A549 (cell line): Measurements from ENCODE around the gene WBP1L. TPM values are rescaled to one million over a fixed set of nuclear protein-coding genes. Genes with fewer than 3 reads are reported as not detected.

ENCODE experiments used
- ATAC-seq, 2 experiments: fragments of 200-7000 bp in 1 of 2; fragments of >200 bp in 1 of 2; cut with Nextera tagmentation in 1 of 2; cut with Tn5 transposase in 1 of 2; 3 replicates each; pipeline versions ENCODE4 v1.8.0 to v1.9.1; 2018 to 2020; ENCODE audit warnings: mild to moderate bottlenecking in 1 of 2, moderate library complexity in 1 of 2
- CTCF ChIA-PET: fragments of 300-600 bp; sonication (Branson Sonifier 250); formaldehyde crosslinking; extraction: SDS; loops from one replicate; lab custom pipeline; 2021; ENCODE audit warnings: antibody characterized with exemption, inconsistent platforms; lab: Yijun Ruan, JAX
- POLR2A ChIA-PET: fragments of 350-600 bp; formaldehyde crosslinking; extraction: SDS; loops from one replicate; lab custom pipeline; 2021; ENCODE audit warnings: antibody characterized with exemption, inconsistent platforms; lab: Yijun Ruan, JAX
- DNase-seq, 2 experiments: peaks; one replicate each; pipeline versions ENCODE4 v3.0.0 to v3.0.0-alpha.2; 2011 to 2016; ENCODE audit warnings: low read depth in 1 of 2, low spot score in 1 of 2
- FAIRE-seq: peaks from 2 replicates; lab custom pipeline; 2011; peaks lifted over from hg19 to GRCh38; lab: Jason Lieb, UNC
- H3K27ac ChIP-seq, 2 experiments: fragments of >200 bp; sonication (Bioruptor Twin); formaldehyde crosslinking; 3 replicates each; pipeline ENCODE4 v1.5.1; 2016 to 2017
- H3K4me1 ChIP-seq: fragments of >200 bp; sonication (Bioruptor Twin); formaldehyde crosslinking; 3 replicates; pipeline ENCODE4 v1.6.1; 2016
- H3K4me2 ChIP-seq: fragments of >200 bp; sonication (Bioruptor Twin); formaldehyde crosslinking; 3 replicates; pipeline ENCODE4 v1.6.1; 2016
- H3K4me3 ChIP-seq: fragments of >200 bp; sonication (Bioruptor Twin); formaldehyde crosslinking; 3 replicates; pipeline ENCODE4 v1.5.1; 2016
- H3K9me3 ChIP-seq: fragments of >200 bp; sonication (Bioruptor Twin); formaldehyde crosslinking; 3 replicates; pipeline ENCODE4 v1.6.1; 2016
- CBX8 ChIP-seq: fragments of 200-600 bp; sonication (generic); IDR thresholded peaks from 2 replicates; pipeline ENCODE4 v1.6.1; 2016
- CHD4 ChIP-seq: fragments of 200-600 bp; sonication (generic); IDR thresholded peaks from 2 replicates; pipeline ENCODE4 v1.6.1; 2016; ENCODE audit warnings: antibody characterized with exemption, mild to moderate bottlenecking, borderline replicate concordance
- E2F6 ChIP-seq: IDR thresholded peaks from 2 replicates; pipeline ENCODE4 v1.6.1; 2012; ENCODE audit warnings: low read depth, borderline replicate concordance
- ELK1 ChIP-seq: fragments of 150-350 bp; IDR thresholded peaks from 2 replicates; pipeline ENCODE4 v1.6.1; 2014; ENCODE audit warnings: low read depth, mild to moderate bottlenecking, low read length
- HOXB13 ChIP-seq: fragments of 250-450 bp; sonication (Bioruptor Pico); IDR thresholded peaks from 2 replicates; pipeline ENCODE4 v1.5.0; 2020; ENCODE audit warnings: low read depth, mild to moderate bottlenecking, moderate library complexity
- HOXB5 ChIP-seq: fragments of 250-450 bp; sonication (Bioruptor Pico); IDR thresholded peaks from 2 replicates; pipeline ENCODE4 v1.5.0; 2020; ENCODE audit warnings: mild to moderate bottlenecking, moderate library complexity
- JUNB ChIP-seq: fragments of >200 bp; sonication (Bioruptor Twin); formaldehyde crosslinking; IDR thresholded peaks from 2 replicates; pipeline ENCODE4 v1.6.1; 2016
- KDM1A ChIP-seq: fragments of 200-600 bp; sonication (generic); IDR thresholded peaks from 2 replicates; pipeline ENCODE4 v1.6.1; 2016; ENCODE audit warnings: low read depth, mild to moderate bottlenecking
- MAZ ChIP-seq: fragments of 150-350 bp; IDR thresholded peaks from 2 replicates; pipeline ENCODE4 v1.6.1; 2014; ENCODE audit warnings: antibody characterized with exemption, low read depth, low read length, borderline replicate concordance
- MYC ChIP-seq: IDR thresholded peaks from 2 replicates; pipeline ENCODE4 v1.6.1; 2012; ENCODE audit warnings: mild to moderate bottlenecking, inconsistent platforms, low read length, improper control_type of control experiment, borderline replicate concordance
- NPAS2 ChIP-seq: fragments of 250-450 bp; sonication (Bioruptor Pico); IDR thresholded peaks from 2 replicates; pipeline ENCODE4 v1.8.0; 2022; ENCODE audit warnings: mild to moderate bottlenecking, moderate library complexity, borderline replicate concordance
- REST ChIP-seq: fragments of 200-600 bp; sonication (generic); IDR thresholded peaks from 2 replicates; pipeline ENCODE4 v1.6.1; 2016; ENCODE audit warnings: antibody characterized with exemption, mild to moderate bottlenecking, moderate library complexity
- RNF2 ChIP-seq: fragments of 200-600 bp; sonication (generic); IDR thresholded peaks from 2 replicates; pipeline ENCODE4 v1.6.1; 2016; ENCODE audit warnings: low read depth, mild to moderate bottlenecking, antibody characterized with exemption, moderate library complexity, borderline replicate concordance
- WGBS: methylation state at CpG from one replicate; pipeline ENCODE4 v1.1.6; 2017; ENCODE audit errors: missing lambda C conversion rate; 5-methylcytosine and 5-hydroxymethylcytosine counted together
- polyA plus RNA-seq, 4 experiments: library from polyadenylated mRNA; depleted of rRNA in 3 of 4; stranded (reverse); fragments of >200 nt; fragmentation: RNase III in 1 of 4; extraction: RNeasy Plus Mini Kit Qiagen cat#74134 plus additional on column Dnase treatment in 1 of 4; gene quantifications; 2 replicates in 3 of 4; 3 replicates in 1 of 4; pipeline ENCODE4 v1.2.3, GENCODE V29; 2011 to 2017

The WBP1L gene
- polyA plus RNA-seq, 2 of the 4 experiments (the other 2 are of a cell fraction) = 19.8 to 23.5 TPM

GRCh38 chr10:102720337-102720736, 23.4 kb upstream of the WBP1L start:
- DNase-seq = no peak
- CTCF ChIA-PET = interaction anchor here (0.6 to 1.4 kb wide), 5 partner anchors 8 to 216 kb away, joined by 3 to 6 read pairs (median 3); no protein-coding TSS in a partner anchor

GRCh38 chr10:102720775-102721301, 22.9 kb upstream of the WBP1L start:
- ATAC-seq (no peak), DNase-seq (no peak), FAIRE-seq (no peak)
- CTCF ChIA-PET = interaction anchor here (0.7 to 1.4 kb wide), 4 partner anchors 42 to 217 kb away, joined by 3 to 6 read pairs (median 4); no protein-coding TSS in a partner anchor
- H3K9me3 ChIP-seq = no peaks in the 10 kb centered on the region
- no peak overlapping the region for H3K4me2 ChIP-seq
- H3K27ac ChIP-seq = peak overlapping the region in 1 of 2 experiments; percentile 26; a peak in 3 of 6 replicates
- WGBS = 79% methylated on average over 6 of the region's 6 CpGs
- no peaks in the 10 kb centered on the region; the same call in 2 of the 3 replicates for H3K4me1 ChIP-seq
- no peak overlapping the region for H3K4me3 ChIP-seq
- TF ChIP-seq REST = no peak
- POLR2A ChIA-PET = no interaction called here

More at GRCh38 chr10:102720337-102720736, 23.4 kb upstream of the WBP1L start:
- H3K4me3 ChIP-seq = no peak overlapping the region
- 92% methylated on average over 3 of the region's 3 CpGs for WGBS
- H3K27ac ChIP-seq = peak overlapping the region in 1 of 2 experiments; percentile 26; a peak in 3 of 6 replicates
- H3K4me2 ChIP-seq = no peak overlapping the region
- H3K9me3 ChIP-seq = no peaks in the 10 kb centered on the region
- peaks cover 4% of the 10 kb centered on the region; the same call in 1 of the 3 replicates for H3K4me1 ChIP-seq
- FAIRE-seq = no peak
- POLR2A ChIA-PET = interaction anchor here (0.6 to 0.7 kb wide), 2 partner anchors 11 to 189 kb away, joined by 5 to 10 read pairs; no protein-coding TSS in a partner anchor
- no peak for TF ChIP-seq CBX8
- no peak for TF ChIP-seq JUNB
- TF ChIP-seq MAZ = no peak
- no peak for TF ChIP-seq NPAS2 (CRISPR knock-in tag)
- no peak for TF ChIP-seq RNF2
- TF ChIP-seq MYC = no peak
- TF ChIP-seq ELK1 = no peak
- no peak for TF ChIP-seq E2F6
- no peak for TF ChIP-seq HOXB13 (CRISPR knock-in tag)
- no peak for TF ChIP-seq HOXB5 (CRISPR knock-in tag)
- TF ChIP-seq, all 56 proteins: peak for 0
- no peak for ATAC-seq

- 84% methylated on average over 4 of the region's 4 CpGs for WGBS
- no peak for DNase-seq
- CTCF ChIA-PET = interaction anchor here (0.9 to 1.4 kb wide), 2 partner anchors 51 to 180 kb away, joined by 3 to 6 read pairs; no protein-coding TSS in a partner anchor
Observed at GRCh38 chr10:102721954-102722353, 21.8 kb upstream of the WBP1L start.

GRCh38 chr10:102723989-102724388, 19.8 kb upstream of the WBP1L start:
- no peak overlapping the region for H3K4me2 ChIP-seq
- no peak overlapping the region for H3K27ac ChIP-seq
- H3K4me3 ChIP-seq = no peak overlapping the region
- FAIRE-seq = no peak
- H3K4me1 ChIP-seq = no peaks in the 10 kb centered on the region
- WGBS = 89% methylated on average over 4 of the region's 4 CpGs
- TF ChIP-seq CHD4 (no peak), KDM1A (peak; percentile 55; the same call in 1 of the 2 replicates)
- TF ChIP-seq, all 56 proteins: peak for 1
- ATAC-seq (no peak), DNase-seq (no peak)
- ChIA-PET CTCF (interaction anchor here (0.6 kb wide), 1 partner anchor 14 kb away, joined by 3 read pairs; no protein-coding TSS in a partner anchor), POLR2A (no interaction called here)
- no peaks in the 10 kb centered on the region for H3K9me3 ChIP-seq

More at GRCh38 chr10:102721954-102722353, 21.8 kb upstream of the WBP1L start:
- H3K27ac ChIP-seq = no peak overlapping the region
- H3K4me1 ChIP-seq = no peaks in the 10 kb centered on the region
- H3K9me3 ChIP-seq = no peaks in the 10 kb centered on the region
- no peak overlapping the region for H3K4me3 ChIP-seq
- no peak for TF ChIP-seq MAZ
- ATAC-seq (no peak), FAIRE-seq (no peak)
- POLR2A ChIA-PET = no interaction called here
- no peak overlapping the region for H3K4me2 ChIP-seq
